ENCODE data around the gene TRIM71. TPM values are rescaled to one million over a fixed set of nuclear protein-coding genes. Genes with fewer than 3 reads are reported as not detected.

TRIM71 gene
- total RNA-seq, 1 experiment from 2014 or later = 0.17 TPM

DNA sequence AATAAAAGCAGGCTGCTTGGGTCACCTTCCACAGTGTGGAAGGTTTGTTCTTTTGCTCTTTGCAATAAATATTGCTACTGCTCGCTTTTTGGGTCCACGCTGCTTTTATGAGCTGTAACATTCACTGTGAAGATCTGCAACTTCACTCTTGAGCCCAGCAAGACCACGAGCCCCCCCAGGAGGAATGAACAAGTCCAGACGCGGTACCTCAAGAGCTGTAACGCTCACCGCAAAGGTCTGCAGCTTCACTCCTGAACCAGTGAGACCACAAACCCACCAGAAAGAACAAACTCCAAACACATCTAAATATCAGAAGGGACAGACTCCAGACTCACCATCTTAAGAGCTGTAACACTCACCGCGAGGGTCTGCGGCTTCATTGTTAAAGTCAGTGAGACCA is 86.2 kb downstream of the TRIM71 start (continued):
- no peak for TF ChIP-seq YY1 (IDR thresholded peaks at IDR 0.05; ENCODE audit: extremely low read depth, insufficient replicate concordance, low read depth, low read length)
- no peak for TF ChIP-seq POLR2A (IDR thresholded peaks at IDR 0.05; ENCODE audit: borderline replicate concordance, extremely low read depth, insufficient read depth, insufficient read length)

DNA sequence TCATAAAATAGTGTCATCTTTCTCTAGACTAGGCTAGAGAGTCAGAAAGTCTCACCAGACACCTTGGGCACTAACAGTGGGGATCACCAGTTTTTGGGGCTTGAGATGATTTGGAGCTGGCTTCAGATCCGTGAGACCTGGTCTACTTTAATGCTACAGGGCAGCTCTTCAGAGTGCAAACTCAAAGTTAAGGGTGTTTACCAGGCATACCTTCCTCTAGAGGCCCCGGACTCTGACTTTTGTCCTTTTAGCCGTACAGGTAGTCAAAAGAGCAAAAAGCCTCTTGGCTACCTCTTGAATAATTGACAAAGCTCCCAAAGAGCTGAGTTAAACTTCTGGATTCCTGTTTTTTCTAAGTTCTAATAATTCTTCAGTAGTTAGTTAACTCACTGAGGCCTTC is 92.2 kb downstream of the TRIM71 start:
- intact Hi-C loops (cut with micrococcal nuclease) = no loop called here
- Histone ChIP-seq H4K20me1 (ENCODE audit: insufficient read depth) (no peaks in the 10 kb centered on the region), H3K9me3 (ENCODE audit: control insufficient read depth in 1 of 2, insufficient read depth in 1 of 2, low read depth in 1 of 2, low read length in 2 of 2) (no peaks in the 10 kb centered on the region), H3K4me1 (ENCODE audit: control insufficient read depth in 1 of 2, insufficient read depth in 2 of 2, low read length in 2 of 2) (no peaks in the 10 kb centered on the region), H3K79me2 (ENCODE audit: insufficient read depth, low read length) (no peaks in the 10 kb centered on the region), H3K36me3 (ENCODE audit: control insufficient read depth in 1 of 2, insufficient read depth in 2 of 2, low read length in 2 of 2) (no peaks in the 10 kb centered on the region), H3K9me2 (ENCODE audit: insufficient read depth) (no peaks in the 10 kb centered on the region), H3K9ac (ENCODE audit: low read length) (no peak overlapping the region), H2AFZ (ENCODE audit: low read depth, low read length, poor library complexity, severe bottlenecking) (no peak overlapping the region), H3K4me2 (ENCODE audit: low read length) (no peak overlapping the region), H3K4me3 (replicated peaks in 1 of 2; ENCODE audit: low read depth in 1 of 2, low read length in 2 of 2) (no peak overlapping the region), H3K27ac (ENCODE audit: low read depth, low read length) (no peak overlapping the region), H3K27me3 (ENCODE audit: insufficient read depth, low read length) (no peaks in the 10 kb centered on the region)
- DNase-seq (ENCODE audit: low read depth, low spot score) (no peak), ATAC-seq (0 out of 2 replicates have a peak, but pooled peaks have one; percentile 49)
- ChIA-PET POLR2A (no interaction called here), RAD21 (ENCODE audit: low non-redundant PET in 1 of 2, low total read pairs in 2 of 2, uncharacterized antibody in 2 of 2, unreplicated experiment in 2 of 2) (no interaction called here), CTCF (interaction anchor here (1.2 kb wide), 1 partner anchor 8 kb away, joined by 5 read pairs; no protein-coding TSS in a partner anchor)
- TF ChIP-seq EZH2phosphoT487 (IDR thresholded peaks at IDR 0.05; ENCODE audit: borderline replicate concordance) = no peak
- no peak for TF ChIP-seq RAD21 (IDR thresholded peaks at IDR 0.05; ENCODE audit: low read depth)
- TF ChIP-seq, protein P1, sequence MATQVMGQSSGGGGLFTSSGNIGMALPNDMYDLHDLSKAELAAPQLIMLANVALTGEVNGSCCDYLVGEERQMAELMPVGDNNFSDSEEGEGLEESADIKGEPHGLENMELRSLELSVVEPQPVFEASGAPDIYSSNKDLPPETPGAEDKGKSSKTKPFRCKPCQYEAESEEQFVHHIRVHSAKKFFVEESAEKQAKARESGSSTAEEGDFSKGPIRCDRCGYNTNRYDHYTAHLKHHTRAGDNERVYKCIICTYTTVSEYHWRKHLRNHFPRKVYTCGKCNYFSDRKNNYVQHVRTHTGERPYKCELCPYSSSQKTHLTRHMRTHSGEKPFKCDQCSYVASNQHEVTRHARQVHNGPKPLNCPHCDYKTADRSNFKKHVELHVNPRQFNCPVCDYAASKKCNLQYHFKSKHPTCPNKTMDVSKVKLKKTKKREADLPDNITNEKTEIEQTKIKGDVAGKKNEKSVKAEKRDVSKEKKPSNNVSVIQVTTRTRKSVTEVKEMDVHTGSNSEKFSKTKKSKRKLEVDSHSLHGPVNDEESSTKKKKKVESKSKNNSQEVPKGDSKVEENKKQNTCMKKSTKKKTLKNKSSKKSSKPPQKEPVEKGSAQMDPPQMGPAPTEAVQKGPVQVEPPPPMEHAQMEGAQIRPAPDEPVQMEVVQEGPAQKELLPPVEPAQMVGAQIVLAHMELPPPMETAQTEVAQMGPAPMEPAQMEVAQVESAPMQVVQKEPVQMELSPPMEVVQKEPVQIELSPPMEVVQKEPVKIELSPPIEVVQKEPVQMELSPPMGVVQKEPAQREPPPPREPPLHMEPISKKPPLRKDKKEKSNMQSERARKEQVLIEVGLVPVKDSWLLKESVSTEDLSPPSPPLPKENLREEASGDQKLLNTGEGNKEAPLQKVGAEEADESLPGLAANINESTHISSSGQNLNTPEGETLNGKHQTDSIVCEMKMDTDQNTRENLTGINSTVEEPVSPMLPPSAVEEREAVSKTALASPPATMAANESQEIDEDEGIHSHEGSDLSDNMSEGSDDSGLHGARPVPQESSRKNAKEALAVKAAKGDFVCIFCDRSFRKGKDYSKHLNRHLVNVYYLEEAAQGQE (IDR thresholded peaks at IDR 0.05; ENCODE audit: low read depth) = no peak
- TF ChIP-seq, protein P2, sequence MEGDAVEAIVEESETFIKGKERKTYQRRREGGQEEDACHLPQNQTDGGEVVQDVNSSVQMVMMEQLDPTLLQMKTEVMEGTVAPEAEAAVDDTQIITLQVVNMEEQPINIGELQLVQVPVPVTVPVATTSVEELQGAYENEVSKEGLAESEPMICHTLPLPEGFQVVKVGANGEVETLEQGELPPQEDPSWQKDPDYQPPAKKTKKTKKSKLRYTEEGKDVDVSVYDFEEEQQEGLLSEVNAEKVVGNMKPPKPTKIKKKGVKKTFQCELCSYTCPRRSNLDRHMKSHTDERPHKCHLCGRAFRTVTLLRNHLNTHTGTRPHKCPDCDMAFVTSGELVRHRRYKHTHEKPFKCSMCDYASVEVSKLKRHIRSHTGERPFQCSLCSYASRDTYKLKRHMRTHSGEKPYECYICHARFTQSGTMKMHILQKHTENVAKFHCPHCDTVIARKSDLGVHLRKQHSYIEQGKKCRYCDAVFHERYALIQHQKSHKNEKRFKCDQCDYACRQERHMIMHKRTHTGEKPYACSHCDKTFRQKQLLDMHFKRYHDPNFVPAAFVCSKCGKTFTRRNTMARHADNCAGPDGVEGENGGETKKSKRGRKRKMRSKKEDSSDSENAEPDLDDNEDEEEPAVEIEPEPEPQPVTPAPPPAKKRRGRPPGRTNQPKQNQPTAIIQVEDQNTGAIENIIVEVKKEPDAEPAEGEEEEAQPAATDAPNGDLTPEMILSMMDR (IDR thresholded peaks at IDR 0.05 in 2 of 3, conservative IDR thresholded peaks at IDR 0.05 in 1 of 3; ENCODE audit: borderline replicate concordance in 1 of 3, insufficient read depth in 1 of 3, low read depth in 2 of 3, low read length in 2 of 3) = no peak
- TF ChIP-seq, protein P3, sequence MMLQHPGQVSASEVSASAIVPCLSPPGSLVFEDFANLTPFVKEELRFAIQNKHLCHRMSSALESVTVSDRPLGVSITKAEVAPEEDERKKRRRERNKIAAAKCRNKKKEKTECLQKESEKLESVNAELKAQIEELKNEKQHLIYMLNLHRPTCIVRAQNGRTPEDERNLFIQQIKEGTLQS (IDR thresholded peaks at IDR 0.05) = no peak
- TF ChIP-seq SIN3A (IDR thresholded peaks at IDR 0.05; ENCODE audit: low read depth) = no peak
- TF ChIP-seq JUND (IDR thresholded peaks at IDR 0.05) = no peak
- no peak for TF ChIP-seq POLR2AphosphoS5 (IDR thresholded peaks at IDR 0.05; ENCODE audit: low read depth, low read length)
- TF ChIP-seq ZFX (IDR thresholded peaks at IDR 0.05) = no peak
- TF ChIP-seq CEBPB (IDR thresholded peaks at IDR 0.05; ENCODE audit: low read depth) = no peak
- no peak for TF ChIP-seq CBX3 (IDR thresholded peaks at IDR 0.05; ENCODE audit: low read depth)
- TF ChIP-seq SP1 (IDR thresholded peaks at IDR 0.05; ENCODE audit: low read depth) = no peak
- BruUV-seq (replicated peaks) = no TSS peak

Measured in HCT116 (cell line).